GM21447 (cell line): ENCODE measurements around the gene TSHZ2.
"Not testable (repeated sequence)": the region's sequence is repeated elsewhere in the genome, so short reads cannot be mapped to it uniquely, and the experiment has no call there.

Experiments
- ATAC-seq: cut with Tn5 transposase; IDR thresholded peaks from one replicate; pipeline ENCODE4 v1.9.1; 2021; ENCODE audit not compliant: unreplicated experiment

TSHZ2 gene

DNA sequence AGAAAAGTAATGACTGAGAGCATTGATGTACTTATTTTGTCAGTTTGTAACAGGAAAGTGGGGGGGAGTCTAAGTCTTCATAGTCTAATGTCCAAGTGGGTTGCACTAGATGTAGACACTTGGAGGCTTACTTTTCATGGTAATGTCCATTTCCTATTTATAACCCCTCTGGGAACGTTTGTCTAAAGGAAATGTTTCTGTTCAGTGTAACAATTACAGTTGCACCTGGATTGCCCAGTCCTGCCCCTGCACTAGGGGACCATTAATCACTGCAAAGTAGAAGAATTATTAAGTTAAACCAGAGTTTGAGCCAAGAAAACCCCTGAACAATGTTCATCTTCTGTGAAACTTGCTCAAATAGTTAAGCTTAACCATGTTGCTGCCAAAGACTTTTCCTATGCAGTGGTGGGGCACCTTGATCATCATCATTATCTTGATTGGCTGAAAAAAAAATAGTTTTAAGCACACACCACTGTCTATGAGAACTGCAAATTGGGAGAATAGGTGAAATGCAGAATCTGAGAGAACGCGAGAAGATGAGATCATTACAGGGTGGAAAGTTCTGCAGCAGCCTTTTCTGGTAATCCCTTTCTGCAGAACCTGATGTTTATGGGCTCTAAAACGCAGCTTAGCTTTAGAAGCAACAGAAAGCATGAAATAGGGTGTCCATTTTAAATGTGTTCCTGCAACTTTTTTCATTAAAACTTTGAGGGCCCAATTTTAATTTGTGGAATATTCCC is 515.5 kb downstream of the TSHZ2 start:
- ATAC-seq, result no peak

DNA sequence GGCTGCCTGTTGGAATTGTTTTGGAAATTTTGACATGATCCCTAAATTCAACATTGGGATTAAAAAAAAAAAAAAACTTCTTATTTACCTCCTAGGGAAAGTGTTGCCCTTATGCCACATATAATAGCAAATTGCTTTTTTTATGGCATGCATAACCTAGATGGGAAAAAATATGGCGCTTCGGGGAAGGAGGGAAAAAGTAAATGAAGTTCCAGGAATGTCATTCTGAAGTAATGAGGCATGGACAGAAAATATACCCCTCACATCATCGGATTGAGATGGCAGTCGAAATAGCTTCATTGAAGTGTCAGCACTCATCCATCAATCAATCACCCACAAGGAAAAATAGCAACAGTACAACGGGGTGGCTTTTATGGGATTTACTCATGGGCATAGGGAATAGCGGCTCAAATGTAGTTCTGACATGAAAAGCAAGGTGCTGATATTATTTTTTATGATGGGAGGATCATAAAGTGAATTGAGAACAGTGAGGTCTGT is 516.7 kb downstream of the TSHZ2 start:
- no peak for ATAC-seq

DNA sequence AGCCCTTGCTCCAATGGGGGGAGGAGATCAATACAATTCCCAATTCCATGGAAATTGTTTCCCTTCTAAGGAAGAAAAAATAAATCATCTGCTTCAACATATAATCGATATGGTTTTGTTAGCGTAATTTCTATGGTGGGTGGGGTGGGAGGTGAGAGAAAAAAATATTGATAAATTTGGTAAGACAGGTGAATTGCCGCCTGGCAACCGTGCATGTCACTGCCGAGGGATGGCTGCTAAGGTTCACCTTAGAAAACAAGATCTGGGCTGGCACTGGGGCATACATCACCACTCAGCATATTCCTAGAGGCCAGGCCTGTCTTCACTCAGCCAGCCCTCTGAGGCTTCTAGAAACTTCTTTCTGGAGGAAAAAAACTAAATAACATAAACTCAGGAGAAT is 517.4 kb downstream of the TSHZ2 start:
- no peak for ATAC-seq

DNA sequence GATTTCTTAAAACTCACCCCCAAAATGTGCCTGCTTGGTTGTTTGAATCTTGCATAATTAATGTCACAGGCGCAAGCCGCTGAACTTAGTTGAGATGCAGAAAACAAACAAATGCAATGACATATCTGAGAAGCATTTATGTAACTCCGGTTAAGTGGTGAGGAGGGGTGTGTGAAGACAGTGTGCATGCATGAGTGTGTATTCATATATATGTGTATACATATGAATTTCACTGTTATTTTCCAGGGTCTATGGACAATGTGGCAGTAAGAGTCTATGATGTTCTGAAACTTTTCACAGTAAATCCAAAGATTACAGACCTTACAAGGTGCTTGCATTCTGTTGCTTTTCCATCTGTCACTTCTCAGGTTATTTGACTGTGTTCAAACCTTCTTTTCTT is 518.5 kb downstream of the TSHZ2 start:
- no peak for ATAC-seq

DNA sequence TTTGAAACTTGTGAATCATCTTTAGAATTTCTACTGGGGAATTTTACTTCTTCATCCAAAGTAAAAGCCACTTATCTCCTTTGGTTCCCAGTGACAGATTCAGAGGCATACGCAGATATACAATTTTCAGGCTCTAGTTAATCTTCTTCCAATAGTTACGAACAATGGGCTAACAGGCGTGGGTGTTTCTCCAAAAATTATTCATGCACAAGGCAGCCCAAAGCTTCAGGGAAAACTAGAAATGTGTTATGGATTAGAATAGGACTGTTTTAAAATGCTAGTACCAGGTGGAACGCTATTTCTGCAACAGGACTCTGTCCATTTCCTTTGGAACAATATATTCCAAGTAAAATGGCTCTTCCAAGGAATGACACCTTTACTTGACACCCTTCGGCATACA is 519.3 kb downstream of the TSHZ2 start:
- ATAC-seq, result no peak

DNA sequence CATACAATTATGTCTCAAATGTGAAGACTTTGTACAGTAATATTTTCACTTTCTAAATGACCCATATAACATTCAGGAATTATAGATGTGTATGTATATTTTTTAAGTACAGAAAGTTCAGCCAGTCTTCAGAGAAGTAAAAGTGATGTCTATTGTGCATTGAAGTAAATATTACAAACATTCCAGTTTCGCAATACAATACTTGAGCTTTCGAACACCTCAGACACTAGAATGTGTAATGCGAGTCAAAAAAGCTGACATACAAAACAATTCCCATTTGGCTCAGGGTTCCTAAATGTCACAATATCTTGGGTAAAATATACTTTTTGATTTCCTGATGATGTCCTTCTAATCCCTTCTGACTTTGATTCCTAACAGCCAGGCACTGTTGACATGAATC is 520.1 kb downstream of the TSHZ2 start:
- no peak for ATAC-seq

DNA sequence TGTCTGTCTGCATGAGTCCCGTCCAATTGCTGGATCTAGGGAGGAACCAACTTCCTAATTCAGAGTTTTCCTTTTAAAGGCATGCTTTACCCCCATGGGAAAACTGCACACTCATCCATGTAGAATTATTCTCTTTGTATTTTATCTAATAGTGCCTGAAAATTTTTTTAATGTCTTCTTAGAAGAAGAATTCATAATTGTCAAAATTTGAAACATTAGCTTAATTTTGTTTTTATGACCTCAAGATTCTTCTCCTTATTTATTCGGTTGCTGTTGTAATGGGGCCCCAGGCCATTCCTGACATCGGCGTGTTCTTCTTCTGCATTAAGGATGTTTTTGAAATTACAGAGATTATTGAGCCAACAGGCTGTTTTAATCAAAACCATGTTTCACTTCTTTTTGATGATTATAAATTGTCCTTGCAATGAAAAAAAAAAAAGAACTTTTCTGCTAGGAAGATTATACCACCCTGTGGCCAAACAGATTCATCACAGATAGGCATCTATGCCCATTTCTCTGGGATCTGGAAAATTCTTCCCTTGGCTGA is 521.2 kb downstream of the TSHZ2 start:
- ATAC-seq, result no peak

DNA sequence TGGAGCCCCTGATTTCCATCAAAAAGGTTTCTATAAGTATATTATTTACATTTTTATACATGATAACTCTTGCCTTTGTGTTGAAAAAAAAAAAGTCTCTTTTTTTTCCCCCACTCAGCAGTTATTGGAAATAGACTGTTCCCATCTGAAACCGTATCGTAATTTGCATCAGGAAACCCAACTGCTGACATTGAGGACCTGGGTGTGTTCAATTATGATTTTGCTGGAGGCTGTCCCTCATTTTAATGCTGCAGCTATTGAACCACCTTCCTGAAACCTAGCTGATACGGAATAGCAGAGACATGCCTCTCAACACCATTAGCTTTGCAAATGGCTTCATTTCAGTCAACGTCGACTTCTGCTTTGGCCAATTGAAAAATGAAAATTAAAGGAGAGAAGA is 522.6 kb downstream of the TSHZ2 start:
- no peak for ATAC-seq

DNA sequence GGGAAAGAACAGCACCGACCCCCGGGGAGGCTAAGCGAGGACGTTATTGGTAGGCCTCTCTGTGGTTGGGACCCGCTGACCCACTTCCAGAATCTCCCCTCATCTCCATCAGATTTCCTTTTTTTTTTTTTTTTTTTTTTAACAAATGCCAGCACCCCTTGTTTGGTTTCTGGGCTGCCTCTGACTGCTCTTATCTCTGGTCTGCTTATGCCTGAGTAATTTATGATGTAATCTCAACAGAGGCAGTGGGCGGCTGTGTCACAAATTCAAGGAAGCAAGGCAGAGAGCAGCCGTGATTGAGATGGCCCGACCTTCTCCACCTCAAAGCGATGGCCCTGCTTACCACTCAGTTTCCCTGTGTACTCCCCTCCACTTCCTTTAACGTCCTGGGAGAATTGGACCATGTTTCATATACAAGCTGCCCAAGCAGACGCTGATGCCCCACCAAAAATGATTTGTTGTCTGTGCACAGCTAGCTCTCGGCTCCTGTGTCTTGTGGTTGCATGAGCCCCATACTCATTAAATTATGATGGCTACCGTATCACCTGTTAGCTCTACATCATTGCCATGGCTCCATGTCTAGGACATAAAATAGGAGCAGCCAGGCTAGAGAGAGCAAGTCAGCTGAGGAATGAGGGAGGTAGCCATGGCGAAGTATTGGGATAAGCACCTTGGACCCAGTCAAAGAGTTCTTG is 523.4 kb downstream of the TSHZ2 start:
- ATAC-seq, result no peak

DNA sequence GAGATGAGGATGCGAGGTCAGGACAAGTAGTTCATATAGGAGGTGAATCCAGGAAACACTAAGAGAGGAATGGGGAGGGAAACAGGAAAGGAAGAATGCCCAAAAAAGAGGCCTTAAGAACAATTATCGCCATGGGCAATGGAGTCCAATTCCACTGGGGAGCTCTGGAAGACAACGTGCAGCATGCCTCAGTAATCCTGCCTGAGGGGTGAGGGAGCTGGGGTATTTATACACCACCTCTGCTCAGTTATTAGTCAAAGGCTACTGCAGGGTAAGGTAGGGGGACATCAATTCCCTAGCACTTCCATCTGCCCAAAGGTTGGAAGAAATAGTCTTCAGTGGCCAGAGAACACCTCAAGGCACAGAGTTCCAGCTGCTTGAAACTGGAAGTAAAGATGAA is 525.1 kb downstream of the TSHZ2 start:
- no peak for ATAC-seq

DNA sequence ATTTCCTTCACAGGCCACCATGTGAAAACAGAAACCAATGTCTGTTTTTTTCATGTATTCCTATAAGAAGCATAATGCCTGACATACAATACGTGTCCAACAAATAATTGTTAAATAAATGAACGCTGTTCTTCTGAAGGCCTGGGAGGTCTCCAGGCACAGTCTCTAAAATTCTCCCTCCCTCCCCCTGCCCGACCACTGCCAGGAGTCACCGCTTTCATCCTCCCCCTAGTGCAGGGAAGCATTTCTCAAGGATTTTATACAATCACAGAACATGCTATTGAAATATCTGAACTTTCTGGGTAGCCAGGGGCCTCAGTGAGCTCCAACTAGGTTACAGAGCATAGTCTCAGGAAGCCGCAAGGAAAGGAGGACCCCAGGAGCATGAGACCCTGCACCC is 526.2 kb downstream of the TSHZ2 start:
- ATAC-seq, result no peak

DNA sequence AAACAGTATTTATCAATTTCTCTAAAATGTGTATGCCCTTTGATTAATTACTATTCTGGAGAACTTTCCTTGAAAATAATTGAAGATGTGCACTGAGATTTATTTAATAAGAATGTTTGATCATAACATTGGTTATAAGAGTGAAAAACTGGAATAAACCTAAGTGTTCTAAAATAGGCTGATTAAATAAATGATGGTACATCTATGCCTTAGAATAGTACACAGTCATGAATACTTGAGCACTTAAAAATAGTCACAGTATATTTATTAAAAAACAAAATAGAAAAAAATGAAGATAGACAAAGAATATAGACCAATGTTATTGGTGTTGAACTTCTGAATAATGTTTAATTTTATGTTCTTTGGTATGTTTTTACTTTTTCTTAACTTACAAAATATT is 528.5 kb downstream of the TSHZ2 start:
- ATAC-seq, result no peak

DNA sequence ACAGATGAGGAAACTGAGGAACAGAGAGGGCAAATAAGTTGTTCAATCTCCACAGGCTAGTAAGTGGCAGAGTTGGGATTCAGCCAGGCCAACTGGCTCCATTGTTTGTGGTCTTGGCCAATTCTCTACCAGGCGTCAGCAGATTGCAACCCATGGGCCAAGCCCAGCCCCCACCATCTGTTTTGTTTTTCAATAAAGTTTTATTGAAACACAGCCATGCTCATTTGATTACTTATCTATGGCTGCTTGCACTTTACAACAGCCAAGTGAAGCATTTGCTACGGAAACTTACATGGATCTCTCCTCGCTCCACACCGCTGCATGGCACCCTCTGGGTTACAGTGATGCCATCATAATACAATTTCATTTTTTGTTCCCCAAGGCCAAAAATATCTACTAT is 530.7 kb downstream of the TSHZ2 start:
- ATAC-seq, result no peak

DNA sequence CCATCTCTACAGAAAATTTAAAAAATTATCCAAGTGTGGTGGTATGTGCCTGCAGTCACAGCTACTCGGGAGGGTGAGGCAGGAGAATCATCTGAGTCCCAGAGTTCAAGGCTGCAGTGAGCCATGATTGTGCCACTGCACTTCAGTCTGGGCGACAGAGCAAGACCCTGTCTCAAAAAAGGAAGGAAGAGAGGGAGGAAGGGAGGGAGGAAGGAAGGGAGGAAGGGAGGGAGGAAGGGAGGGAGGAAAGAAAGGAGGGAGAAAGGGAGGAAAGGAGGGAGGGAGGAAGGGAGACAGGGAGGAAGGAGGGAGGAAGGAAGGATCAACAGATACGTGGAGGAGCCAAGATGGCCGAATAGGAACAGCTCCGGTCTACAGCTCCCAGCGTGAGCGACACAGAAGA is 531.4 kb downstream of the TSHZ2 start:
- ATAC-seq, result no peak

DNA sequence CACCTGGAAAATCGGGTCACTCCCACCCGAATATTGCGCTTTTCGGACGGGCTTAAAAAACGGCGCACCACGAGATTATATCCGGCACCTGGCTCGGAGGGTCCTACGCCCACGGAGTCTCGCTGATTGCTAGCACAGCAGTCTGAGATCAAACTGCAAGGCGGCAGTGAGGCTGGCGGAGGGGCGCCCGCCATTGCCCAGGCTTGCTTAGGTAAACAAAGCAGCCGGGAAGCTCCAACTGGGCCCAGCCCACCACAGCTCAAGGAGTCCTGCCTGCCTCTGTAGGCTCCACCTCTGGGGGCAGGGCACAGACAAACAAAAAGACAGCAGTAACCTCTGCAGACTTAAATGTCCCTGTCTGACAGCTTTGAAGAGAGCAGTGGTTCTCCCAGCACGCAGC is 531.9 kb downstream of the TSHZ2 start:
- not testable (repeated sequence) for ATAC-seq

DNA sequence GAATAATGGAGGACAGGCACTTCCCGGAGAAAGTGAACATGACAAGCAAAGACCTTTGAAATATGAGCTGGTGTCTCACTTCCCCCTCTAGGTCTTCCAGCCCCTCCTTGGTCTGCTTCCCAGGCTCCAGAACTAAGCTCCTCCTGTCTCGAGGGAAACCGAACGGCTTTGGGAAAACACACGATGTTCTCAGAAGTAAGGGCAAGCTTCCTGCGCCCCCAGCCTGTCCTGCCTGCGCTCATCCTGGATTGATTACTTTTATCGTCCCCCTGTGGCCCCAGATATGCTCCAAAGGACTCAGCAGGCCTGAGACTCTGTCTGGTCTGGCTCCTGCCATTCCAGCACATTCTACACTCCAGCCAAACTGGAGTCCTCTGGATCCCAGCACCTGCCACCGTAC is 538.1 kb downstream of the TSHZ2 start:
- ATAC-seq, result no peak

DNA sequence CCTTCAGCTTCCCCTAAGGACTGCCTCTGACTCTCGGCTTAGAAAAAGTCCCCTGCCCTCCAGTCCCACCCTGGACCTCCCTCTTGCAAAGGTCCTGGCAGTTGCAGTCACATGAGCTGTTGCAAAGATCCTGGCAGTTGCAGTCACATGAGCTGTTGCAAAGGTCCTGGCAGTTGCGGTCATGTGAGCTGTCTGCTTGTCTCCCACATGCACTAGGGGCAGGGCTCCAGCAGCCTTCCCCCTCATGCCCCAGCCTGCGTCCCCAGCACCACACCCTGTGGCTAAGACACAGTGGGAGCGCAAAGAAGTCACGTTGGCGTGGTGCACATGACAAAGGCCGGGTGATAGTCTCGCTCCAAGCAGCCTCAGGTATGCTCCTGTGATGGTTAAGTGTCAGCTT is 538.5 kb downstream of the TSHZ2 start:
- no peak for ATAC-seq

DNA sequence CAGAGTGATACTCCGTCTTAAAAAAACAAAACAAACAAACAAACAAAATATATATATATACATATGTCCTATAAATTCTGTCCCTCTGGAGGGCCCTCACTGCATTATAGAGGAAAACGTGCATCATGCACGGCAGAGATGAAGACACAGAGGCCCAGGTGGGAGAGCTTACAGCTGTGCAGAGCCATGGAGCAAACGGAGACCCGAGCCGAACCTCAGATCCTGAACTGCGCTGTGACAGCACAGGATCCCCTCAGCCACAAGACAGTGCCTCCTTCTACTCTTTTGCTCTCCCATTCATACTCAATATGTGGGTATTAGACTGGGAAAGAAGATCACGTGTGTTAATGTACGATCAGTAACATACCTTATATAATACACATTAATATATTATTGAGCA is 539.9 kb downstream of the TSHZ2 start:
- no peak for ATAC-seq

DNA sequence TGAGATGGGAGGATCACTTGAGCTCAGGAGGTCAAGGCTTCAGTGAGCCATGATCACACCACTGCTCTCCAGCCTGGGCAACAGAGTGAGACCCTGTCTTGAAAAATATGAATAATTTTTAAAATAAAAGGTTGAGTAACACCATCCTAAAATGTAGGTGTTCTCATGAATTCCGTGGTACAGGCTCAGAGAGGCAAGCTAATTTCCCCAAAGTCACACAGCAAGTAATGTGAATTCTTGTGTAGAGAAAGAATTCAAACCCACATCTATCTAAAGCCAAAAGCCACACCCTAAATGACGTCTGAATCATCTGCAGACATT is 541.0 kb downstream of the TSHZ2 start:
- no peak for ATAC-seq

DNA sequence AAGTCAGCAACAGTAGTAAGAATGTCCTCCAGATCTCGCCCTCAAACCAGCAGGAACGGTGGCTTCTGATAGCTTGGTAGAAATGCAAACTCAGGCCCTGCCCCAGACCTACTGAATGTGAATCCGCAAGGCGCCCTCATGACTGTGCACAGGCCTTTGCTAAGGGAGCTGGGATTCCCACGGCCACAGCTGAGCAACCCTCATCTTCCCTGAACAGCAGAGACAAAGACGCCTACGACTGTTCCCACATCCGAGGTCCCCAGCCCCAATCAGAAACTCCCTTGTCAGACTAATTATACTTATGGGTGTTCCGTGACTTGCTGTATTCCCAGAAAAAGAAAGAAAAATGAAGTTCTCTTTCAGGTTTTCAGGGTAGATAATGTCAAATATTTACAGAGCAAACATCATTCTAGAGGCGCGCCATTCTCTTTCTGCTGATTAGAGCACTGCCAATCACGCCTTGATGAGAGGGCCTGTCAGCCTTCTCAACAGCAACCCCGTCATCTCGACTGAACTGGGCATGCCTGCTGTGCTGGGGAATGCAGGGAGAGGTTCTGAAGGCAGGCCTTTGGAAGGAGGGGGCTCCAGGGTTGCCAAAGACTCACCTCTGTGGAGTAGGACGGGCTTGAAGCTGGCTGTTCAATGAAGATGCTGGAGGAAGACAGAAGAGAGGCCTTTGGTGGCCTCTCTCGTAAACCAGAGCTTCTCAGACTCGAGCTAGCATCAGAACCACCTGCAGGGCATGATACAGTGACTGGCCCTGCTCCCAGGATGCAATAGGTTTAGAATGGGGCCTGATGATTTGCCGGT is 541.5 kb downstream of the TSHZ2 start:
- no peak for ATAC-seq

DNA sequence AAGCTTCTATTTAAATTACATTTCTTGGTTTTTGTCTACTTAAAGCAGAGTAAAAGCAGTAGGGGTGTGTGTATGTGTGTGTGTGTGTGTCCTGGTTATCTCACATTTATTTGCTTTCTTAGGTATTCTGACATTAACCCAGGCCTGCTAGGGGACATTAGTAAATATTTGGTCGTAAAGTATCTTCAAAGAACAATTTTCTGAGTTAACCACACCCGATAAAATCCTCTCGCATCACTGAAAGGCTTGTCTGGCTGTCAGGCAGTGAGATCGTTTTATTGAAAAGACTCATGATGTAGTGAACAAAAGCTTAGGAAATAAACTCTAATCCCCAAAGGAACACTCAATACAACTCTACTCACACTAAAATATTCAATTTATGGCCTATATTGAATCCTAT is 543.6 kb downstream of the TSHZ2 start:
- no peak for ATAC-seq

DNA sequence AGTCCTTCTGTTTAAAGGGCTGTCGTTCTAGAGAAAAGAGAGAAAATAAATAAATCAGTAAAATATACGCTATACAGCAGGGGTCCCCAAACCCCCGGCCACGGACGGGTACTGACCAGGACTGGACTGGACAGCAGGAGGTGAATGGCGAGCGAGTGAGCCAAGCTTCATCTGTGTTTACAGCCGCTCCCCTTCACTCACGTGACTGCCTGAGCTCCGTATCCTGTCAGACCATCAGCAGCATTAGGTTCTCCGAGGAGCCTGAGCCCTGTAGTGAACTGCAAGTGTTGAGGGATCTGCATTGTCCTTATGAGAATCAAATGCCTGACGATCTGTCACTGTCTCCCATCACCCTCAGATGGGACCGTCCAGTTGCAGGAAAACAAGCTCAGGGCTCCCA is 545.0 kb downstream of the TSHZ2 start:
- no peak for ATAC-seq
